HFFc6 (cell line): ENCODE results near the gene FN1. TPM values are rescaled to one million over a fixed set of nuclear protein-coding genes. Genes with fewer than 3 reads are reported as not detected.

Experiments used
- DNase-seq: peaks from one replicate; pipeline ENCODE4 v3.0.0-alpha.2; 2018
- H3K27ac Mint-ChIP-seq: 2 replicates; pipeline ENCODE4 v1.8.0; 2020; ENCODE audit warnings: mild to moderate bottlenecking, mixed read lengths
- H3K27me3 Mint-ChIP-seq: 2 replicates; pipeline ENCODE4 v1.8.0; 2021; ENCODE audit warnings: mild to moderate bottlenecking, moderate library complexity, mixed read lengths; ENCODE audit not compliant: insufficient read depth
- H3K36me3 Mint-ChIP-seq: 2 replicates; pipeline ENCODE4 v1.8.0; 2021; ENCODE audit warnings: low read depth, mixed read lengths
- H3K4me1 Mint-ChIP-seq: 2 replicates; pipeline ENCODE4 v1.8.0; 2020; ENCODE audit warnings: low read depth, mixed read lengths
- H3K4me3 Mint-ChIP-seq: 2 replicates; pipeline ENCODE4 v1.8.0; 2020; ENCODE audit warnings: mild to moderate bottlenecking, moderate library complexity, mixed read lengths
- H3K9me3 Mint-ChIP-seq: 2 replicates; pipeline ENCODE4 v1.8.0; 2020; ENCODE audit warnings: mild to moderate bottlenecking, mixed read lengths
- CTCF ChIP-seq: fragments of 200-600 bp; sonication (generic); IDR thresholded peaks from 2 replicates; pipeline ENCODE4 v1.5.0; 2021; ENCODE audit warnings: antibody characterized with exemption, mild to moderate bottlenecking
- total RNA-seq, 6 experiments: library from RNA; stranded (reverse); fragmentation: NEBNext Ultra II Directional; extraction: Animal tissue kit (Norgen Biotek cat#: 25700); gene quantifications; 2 replicates in 1 of 6; 3 replicates in 5 of 6; pipeline ENCODE4 v1.2.3, GENCODE V29; 2021

The FN1 gene
- total RNA-seq, 6 experiments from 2014 or later: 2,848 to 5,249 (median 2,869) TPM

GRCh38 chr2:215407061-215407460 is 28.8 kb downstream of the FN1 start:
- TF ChIP-seq CTCF: no peak
- H3K27ac Mint-ChIP-seq: peak overlapping the region; percentile 68
- no peak for DNase-seq
- H3K27me3 Mint-ChIP-seq: peaks cover 14% of the 10 kb centered on the region
- H3K9me3 Mint-ChIP-seq: peaks cover 4% of the 10 kb centered on the region; the same call in 1 of the 2 replicates
- H3K4me3 Mint-ChIP-seq: no peak overlapping the region; the same call in 1 of the 2 replicates
- H3K4me1 Mint-ChIP-seq: peaks cover 80% of the 10 kb centered on the region
- peaks cover 76% of the 10 kb centered on the region for H3K36me3 Mint-ChIP-seq

DNA sequence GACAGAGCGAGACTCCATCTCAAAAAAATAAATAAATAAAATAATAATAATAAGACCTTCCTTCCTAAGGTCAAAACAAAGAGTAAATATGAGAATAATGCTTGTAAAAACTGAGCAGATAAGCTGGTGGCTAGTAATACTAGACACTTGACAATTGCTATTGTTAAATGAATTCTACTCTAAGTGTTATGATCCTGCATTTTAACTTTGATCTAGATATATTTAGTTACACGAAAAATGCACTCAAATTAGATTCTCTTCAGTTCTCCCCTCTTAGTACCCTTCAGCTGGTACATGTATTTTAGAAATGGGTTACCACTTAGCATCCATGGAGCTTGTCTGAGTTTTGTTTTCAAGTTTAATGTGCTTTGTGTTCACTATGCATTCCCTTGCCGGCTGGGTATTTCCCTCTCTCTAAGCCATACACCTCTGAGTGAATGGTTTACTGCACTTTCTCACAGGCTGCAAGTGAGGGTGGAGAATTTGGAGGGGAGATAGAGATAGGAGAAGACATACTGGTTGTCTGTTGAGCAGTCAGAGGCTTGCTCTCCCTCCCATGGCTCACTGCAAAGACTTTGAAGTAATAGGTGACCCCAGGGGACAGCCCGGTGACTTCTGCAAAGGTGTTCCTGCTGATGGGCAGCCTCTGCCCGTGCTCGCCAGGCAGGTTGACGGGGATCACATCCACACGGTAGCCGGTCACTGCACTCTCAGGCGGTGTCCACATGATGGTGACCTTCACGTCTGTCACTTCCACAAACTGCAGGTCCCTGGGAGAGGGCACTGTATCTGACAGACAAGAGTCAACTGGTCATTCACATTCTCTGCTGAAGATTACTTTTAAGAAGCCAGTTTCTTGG is 29.9 kb downstream of the FN1 start:
- Mint-ChIP-seq H3K4me3 (peak overlapping the region; percentile 20; the same call in 1 of the 2 replicates), H3K27ac (peak overlapping the region; percentile 68), H3K27me3 (peaks cover 11% of the 10 kb centered on the region), H3K36me3 (peaks cover 83% of the 10 kb centered on the region), H3K4me1 (peaks cover 84% of the 10 kb centered on the region), H3K9me3 (peaks cover 4% of the 10 kb centered on the region; the same call in 1 of the 2 replicates)
- DNase-seq: no peak
- TF ChIP-seq CTCF: no peak

GRCh38 chr2:215404348-215405012 is 31.4 kb downstream of the FN1 start:
- Mint-ChIP-seq H3K4me3 (no peak overlapping the region), H3K36me3 (peaks cover 71% of the 10 kb centered on the region), H3K4me1 (peaks cover 71% of the 10 kb centered on the region), H3K9me3 (no peaks in the 10 kb centered on the region), H3K27ac (peak overlapping the region; percentile 63), H3K27me3 (peaks cover 13% of the 10 kb centered on the region)
- DNase-seq: no peak
- TF ChIP-seq CTCF: no peak

DNA sequence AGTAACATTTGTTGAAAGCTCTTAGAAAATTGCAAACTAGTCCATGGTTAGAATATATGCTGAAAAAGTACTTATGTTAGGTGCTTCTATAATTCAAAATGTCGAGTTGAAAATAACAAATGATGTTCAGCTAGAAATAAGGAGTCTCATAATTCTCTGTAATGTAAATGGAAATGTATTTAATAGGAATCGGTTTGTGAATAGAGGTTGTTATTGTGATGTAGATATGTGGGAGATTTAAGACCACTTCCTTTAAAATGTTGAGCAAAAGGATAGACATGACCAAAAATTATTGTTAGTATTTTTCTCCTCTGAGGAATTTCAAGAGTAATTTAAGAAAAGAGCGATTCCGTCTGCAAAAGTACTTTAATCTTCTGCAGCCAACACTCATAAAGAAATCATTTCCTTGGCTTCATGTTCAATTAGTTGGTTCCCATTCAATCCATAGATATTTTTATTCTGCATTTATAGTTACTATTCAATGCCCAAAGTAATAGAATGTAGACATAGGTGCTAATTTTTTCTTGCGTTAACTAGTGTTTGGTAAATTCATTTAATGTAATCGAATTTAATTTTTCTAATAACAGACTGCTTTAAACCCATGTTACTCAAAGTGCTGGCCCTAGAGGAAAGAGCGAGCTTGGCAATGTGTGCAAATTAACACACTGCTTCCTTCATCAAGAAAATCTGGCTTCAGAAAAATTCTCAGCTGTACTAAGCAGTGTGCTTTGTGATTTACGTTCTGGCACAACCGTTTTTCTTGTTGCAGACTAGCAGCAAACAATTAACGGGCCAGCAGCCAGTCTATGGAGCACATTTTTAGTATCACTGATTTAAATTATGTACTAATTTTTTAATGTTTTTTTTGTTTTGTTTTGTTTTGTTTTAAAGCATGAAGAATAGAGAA is 32.2 kb downstream of the FN1 start:
- TF ChIP-seq CTCF: no peak
- no peak for DNase-seq
- H3K4me1 Mint-ChIP-seq: peaks cover 71% of the 10 kb centered on the region
- peaks cover 14% of the 10 kb centered on the region for H3K27me3 Mint-ChIP-seq
- no peak overlapping the region for H3K4me3 Mint-ChIP-seq
- H3K9me3 Mint-ChIP-seq: no peaks in the 10 kb centered on the region
- peaks cover 71% of the 10 kb centered on the region for H3K36me3 Mint-ChIP-seq
- H3K27ac Mint-ChIP-seq: peak overlapping the region; percentile 26; the same call in 1 of the 2 replicates

DNA sequence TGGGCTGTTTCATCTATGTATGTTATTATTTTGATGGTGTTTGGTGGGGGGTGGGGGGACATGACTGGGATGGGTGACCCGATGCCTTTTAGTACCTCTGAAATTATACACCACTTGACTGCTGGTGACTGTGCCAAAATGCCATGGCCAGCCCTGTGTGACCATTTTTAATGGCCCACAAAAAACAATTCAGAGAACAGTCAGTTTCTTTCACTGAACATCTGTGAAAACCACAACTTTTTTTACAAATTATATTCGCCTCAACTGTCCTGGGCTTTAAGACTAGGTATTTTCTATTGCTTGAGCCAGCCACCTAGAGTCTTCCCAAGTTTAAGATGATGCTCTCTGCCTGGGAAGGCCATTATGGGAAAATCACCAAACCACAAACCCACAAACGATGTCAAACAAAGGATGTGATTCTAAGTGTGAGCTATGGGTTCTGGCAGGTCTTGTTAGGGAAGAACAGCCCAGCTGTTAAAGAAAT is 33.9 kb downstream of the FN1 start:
- Mint-ChIP-seq H3K27me3 (peaks cover 14% of the 10 kb centered on the region), H3K9me3 (no peaks in the 10 kb centered on the region), H3K36me3 (peaks cover 71% of the 10 kb centered on the region), H3K27ac (peak overlapping the region; percentile 72), H3K4me1 (peaks cover 75% of the 10 kb centered on the region), H3K4me3 (no peak overlapping the region)
- peak; percentile 84 for DNase-seq
- TF ChIP-seq CTCF: no peak
